ENCODE results near the gene SLC25A26. TPM values are rescaled to one million over a fixed set of nuclear protein-coding genes. Genes with fewer than 3 reads are reported as not detected.

Gene SLC25A26
- total and polyA plus RNA-seq, 12 donors: 12.1 to 44.2 (median 31.0) TPM

GRCh38 chr3:66396888-66397287, 176.1 kb downstream of the SLC25A26 start:
- Histone ChIP-seq H3K27me3 (no peaks in the 10 kb centered on the region), H3K9me3 (no peaks in the 10 kb centered on the region), H3K36me3 (peaks cover 0 to 91% (median 35%) of the 10 kb centered on the region in 9 donors), H3K27ac (no peak overlapping the region), H3K4me1 (peaks cover 5 to 61% (median 44%) of the 10 kb centered on the region in 9 donors), H3K4me3 (no peak overlapping the region)
- no peak for ATAC-seq
- intact Hi-C loops (cut with DNase I): no loop called here
- no peak for DNase-seq
- no peak for TF ChIP-seq CTCF (IDR thresholded peaks at IDR 0.05)
- 96% methylated on average over 9 of the region's 9 CpGs for WGBS, 2 donors

DNA sequence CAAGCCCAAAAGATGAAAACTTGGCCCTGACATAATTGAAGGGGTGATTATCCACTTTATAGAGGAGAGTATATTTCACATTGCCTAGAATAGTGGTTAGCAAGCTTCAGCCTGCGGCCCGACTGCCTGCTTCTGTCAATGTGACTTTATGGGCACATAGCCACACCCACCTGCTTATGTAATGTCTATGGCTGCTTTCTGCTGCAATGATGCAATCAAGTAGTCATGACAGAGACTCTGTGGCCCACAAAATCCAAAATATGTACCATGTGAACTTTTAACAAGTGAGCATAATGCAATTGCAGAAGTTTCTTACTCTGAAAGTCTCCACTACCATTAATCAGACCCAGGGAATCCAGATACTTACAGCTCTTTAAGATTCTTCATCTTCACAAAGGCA, 176.9 kb downstream of the SLC25A26 start:
- Histone ChIP-seq H3K27ac (peak overlapping the region in 2 of 10 donors; percentile 35 to 47), H3K9me3 (no peaks in the 10 kb centered on the region), H3K27me3 (no peaks in the 10 kb centered on the region), H3K4me3 (no peak overlapping the region), H3K4me1 (peaks cover 5 to 61% (median 44%) of the 10 kb centered on the region in 9 donors), H3K36me3 (peaks cover 0 to 91% (median 32%) of the 10 kb centered on the region in 9 donors)
- DNase-seq (no peak), ATAC-seq (peak in 1 of 8 donors; percentile 35)
- no peak for TF ChIP-seq CTCF (IDR thresholded peaks at IDR 0.05)
- WGBS, 2 donors: 63 to 74% methylated on average over 2 of the region's 2 CpGs
- intact Hi-C loops (cut with DNase I): no loop called here

DNA sequence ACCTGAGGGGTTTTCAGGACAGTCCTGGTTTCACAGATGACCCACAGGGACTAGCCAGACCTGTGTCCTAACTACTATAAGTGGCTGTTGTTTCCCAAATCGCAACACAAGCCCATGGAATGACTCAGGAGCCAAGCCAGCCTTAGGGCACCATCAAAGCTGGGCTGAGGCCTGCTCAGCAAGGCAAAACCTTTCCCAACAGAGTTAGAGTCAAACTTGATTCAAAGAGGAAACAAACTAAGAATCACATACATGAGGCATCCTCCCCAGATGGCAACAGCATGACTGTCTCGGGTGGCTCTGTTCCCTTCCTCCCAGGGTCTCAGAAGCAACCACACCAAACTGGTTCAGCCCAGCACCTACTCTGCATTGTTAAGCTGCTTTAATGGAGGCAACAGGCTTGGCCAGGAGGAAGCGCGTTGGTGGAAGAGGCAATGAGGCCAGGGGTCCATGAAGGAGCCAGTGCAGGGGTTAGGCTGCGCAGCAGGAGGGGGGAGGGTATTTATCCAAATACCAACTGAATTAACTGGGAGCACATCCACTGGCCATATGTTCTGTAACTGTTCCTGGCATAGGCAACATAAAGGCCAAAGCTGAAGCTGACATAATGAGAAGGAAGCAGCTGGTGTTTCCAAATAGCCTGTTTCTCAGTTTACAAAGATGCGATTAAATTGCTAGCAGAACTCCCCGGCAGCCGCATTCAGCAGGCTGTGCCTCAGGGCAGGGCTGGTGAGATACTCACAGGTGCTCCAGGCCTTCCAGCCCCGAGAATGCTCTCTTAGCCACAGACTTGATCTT, 177.6 kb downstream of the SLC25A26 start:
- H3K4me3 ChIP-seq: no peak overlapping the region
- no peak for DNase-seq
- ATAC-seq: no peak
- WGBS, 2 donors: 92 to 94% methylated on average over 9 of the region's 9 CpGs
- H3K4me1 ChIP-seq: peaks cover 5 to 59% (median 37%) of the 10 kb centered on the region in 9 donors
- no peak for TF ChIP-seq CTCF (IDR thresholded peaks at IDR 0.05)
- H3K36me3 ChIP-seq: peaks cover 0 to 91% (median 32%) of the 10 kb centered on the region in 9 donors
- no peaks in the 10 kb centered on the region for H3K27me3 ChIP-seq
- H3K9me3 ChIP-seq: no peaks in the 10 kb centered on the region
- peak overlapping the region in 1 of 10 donors; percentile 47 for H3K27ac ChIP-seq
- intact Hi-C loops (cut with DNase I): no loop called here

DNA sequence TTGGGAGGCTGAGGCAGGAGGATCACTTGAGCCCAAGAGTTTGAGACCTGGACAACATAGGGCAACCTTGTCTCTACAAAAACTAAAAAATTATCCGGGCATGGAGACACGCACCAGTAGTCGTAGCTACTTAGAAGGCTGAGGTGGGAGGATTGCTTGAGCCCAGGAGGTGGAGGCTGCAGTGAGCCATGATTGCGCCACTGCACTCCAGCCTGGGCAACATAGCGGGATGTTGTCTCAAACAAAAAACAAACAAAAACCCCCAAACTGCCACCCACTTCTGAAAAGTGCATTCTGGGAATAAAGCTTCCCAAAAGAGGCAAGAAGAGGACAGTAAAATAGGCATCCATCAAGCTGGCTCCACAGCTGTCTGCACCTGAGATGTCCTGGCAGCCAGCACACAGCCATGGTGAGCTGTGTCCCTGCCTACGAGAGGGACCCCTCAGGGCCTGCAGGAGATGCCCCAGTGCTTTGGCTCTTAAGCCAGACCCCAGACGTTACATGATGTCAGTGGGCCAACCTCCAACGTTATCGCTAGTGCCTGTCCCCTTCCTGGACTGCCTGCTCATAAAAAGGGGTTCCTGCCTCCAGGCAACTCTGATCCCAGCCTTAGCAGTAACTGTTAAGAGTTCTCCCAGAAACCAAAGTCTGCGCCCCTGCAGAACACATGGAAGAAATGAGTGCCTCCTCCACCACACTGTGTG, 178.9 kb downstream of the SLC25A26 start:
- DNase-seq (no peak), ATAC-seq (no peak)
- H3K9me3 ChIP-seq: no peaks in the 10 kb centered on the region
- intact Hi-C loops (cut with DNase I): no loop called here
- WGBS, 2 donors: 90 to 94% methylated on average over 10 of the region's 10 CpGs
- H3K4me3 ChIP-seq: no peak overlapping the region
- no peak for TF ChIP-seq CTCF (IDR thresholded peaks at IDR 0.05)
- H3K27me3 ChIP-seq: no peaks in the 10 kb centered on the region
- H3K36me3 ChIP-seq: peaks cover 0 to 97% (median 32%) of the 10 kb centered on the region in 9 donors
- H3K4me1 ChIP-seq: peaks cover 0 to 46% (median 25%) of the 10 kb centered on the region in 9 donors
- H3K27ac ChIP-seq: peak overlapping the region in 1 of 10 donors; percentile 11

Measured in heart right ventricle (tissue), 16 donors.